GM23338 (cell line): ENCODE data around the gene OS9.

Experiments
- CTCF ChIP-seq, 2 experiments: fragments of 200-600 bp in 1 of 2; sonication (generic) in 1 of 2; conservative IDR thresholded peaks; 2 replicates each; pipeline versions ENCODE4 v1.5.1 to v1.6.1; 2016 to 2017; ENCODE audit warnings: antibody characterized with exemption in 2 of 2, low read depth in 2 of 2, mild to moderate bottlenecking in 2 of 2, moderate library complexity in 1 of 2
- EZH2 ChIP-seq: fragments of 200-600 bp; sonication (generic); IDR thresholded peaks from one replicate; pipeline ENCODE4 v1.8.0; 2017; ENCODE audit warnings: antibody characterized with exemption, mild to moderate bottlenecking, low read depth; ENCODE audit not compliant: unreplicated experiment
- EZH2phosphoT487 ChIP-seq: fragments of 200-600 bp; sonication (generic); IDR thresholded peaks from one replicate; pipeline ENCODE4 v1.8.1; 2018; ENCODE audit warnings: antibody characterized with exemption; ENCODE audit not compliant: unreplicated experiment
- NANOG ChIP-seq: IDR thresholded peaks from 2 replicates; pipeline ENCODE4 v1.6.1; 2016; ENCODE audit warnings: antibody characterized with exemption, borderline replicate concordance
- POLR2AphosphoS5 ChIP-seq: IDR thresholded peaks from 2 replicates; pipeline ENCODE4 v1.6.1; 2016; ENCODE audit warnings: antibody characterized with exemption, low read depth
- REST ChIP-seq: IDR thresholded peaks from one replicate; pipeline ENCODE4 v1.6.1; 2018; ENCODE audit warnings: antibody characterized with exemption; ENCODE audit not compliant: unreplicated experiment

GRCh38 chr12:57750561-57751431 is 56.9 kb downstream of the OS9 start:
- TF ChIP-seq EZH2phosphoT487: no peak
- TF ChIP-seq CTCF (conservative IDR thresholded peaks at IDR 0.05; ENCODE audit: low read depth in 2 of 2): no peak
- no peak for TF ChIP-seq REST
- TF ChIP-seq EZH2: no peak
- no peak for TF ChIP-seq POLR2AphosphoS5
- no peak for TF ChIP-seq NANOG
